Panc1 (cell line): ENCODE data around the gene KIF21A. TPM values are rescaled to one million over a fixed set of nuclear protein-coding genes. Genes with fewer than 3 reads are reported as not detected.

Source experiments
- ATAC-seq: fragments of 200-7000 bp; cut with Tn5 transposase; 2 replicates; pipeline ENCODE4 v1.9.1; 2020; ENCODE audit warnings: mild to moderate bottlenecking, moderate library complexity
- BruUV-seq: library from RNA; stranded (reverse); fragments of 400-500 nt; replicated peaks from 2 replicates; lab custom pipeline; 2021; lab: Mats Ljungman, UMichigan
- CTCF ChIA-PET: fragments of 300-600 bp; sonication (Branson Sonifier 250); formaldehyde crosslinking; loops from one replicate; lab custom pipeline; 2022; ENCODE audit warnings: antibody characterized with exemption; lab: Charles Lee
- POLR2A ChIA-PET: fragments of 300-600 bp; sonication (Branson Sonifier 250); formaldehyde crosslinking; loops from one replicate; lab custom pipeline; 2022; ENCODE audit warnings: antibody characterized with exemption; lab: Charles Lee
- DNase-seq: peaks from one replicate; pipeline ENCODE4 v3.0.0-alpha.2; 2010; ENCODE audit warnings: low read depth, low spot score
- H3K27ac ChIP-seq: 2 replicates; pipeline ENCODE4 v1.5.1; 2011; ENCODE audit warnings: mild to moderate bottlenecking, low read length, inconsistent platforms
- H3K27me3 ChIP-seq: fragments of 200-500 bp; sonication (Bioruptor generic); 2 replicates; pipeline ENCODE4 v1.6.0; 2014; ENCODE audit warnings: low read length, inconsistent platforms; ENCODE audit not compliant: control insufficient read depth, insufficient read depth
- H3K36me3 ChIP-seq: fragments of 200-500 bp; sonication (Bioruptor generic); 2 replicates; pipeline ENCODE4 v1.5.1; 2014; ENCODE audit warnings: inconsistent platforms, mild to moderate bottlenecking, low read length, moderate library complexity; ENCODE audit not compliant: control insufficient read depth, insufficient read depth
- H3K4me1 ChIP-seq: 2 replicates; pipeline ENCODE4 v1.5.1; 2011; ENCODE audit warnings: inconsistent platforms, mild to moderate bottlenecking, low read length, moderate library complexity; ENCODE audit not compliant: control insufficient read depth, insufficient read depth
- H3K4me3 ChIP-seq, 2 experiments: 2 replicates each; pipeline ENCODE4 v1.5.1; 2011 to 2012; ENCODE audit warnings: low read depth in 2 of 2, low read length in 2 of 2, mild to moderate bottlenecking in 2 of 2, inconsistent platforms in 1 of 2, moderate library complexity in 1 of 2
- H3K9me3 ChIP-seq: fragments of 200-500 bp; sonication (Bioruptor generic); 2 replicates; pipeline ENCODE4 v1.5.1; 2014; ENCODE audit warnings: low read depth, mild to moderate bottlenecking, inconsistent platforms, low read length, moderate library complexity; ENCODE audit not compliant: control insufficient read depth, insufficient read depth
- POLR2AphosphoS5 ChIP-seq: IDR thresholded peaks from 2 replicates; pipeline ENCODE4 v1.6.1; 2012; ENCODE audit warnings: mild to moderate bottlenecking, low read depth, low read length, moderate library complexity
- SIN3A ChIP-seq: IDR thresholded peaks from 2 replicates; pipeline ENCODE4 v1.6.1; 2012; ENCODE audit warnings: low read depth, mild to moderate bottlenecking, low read length, moderate library complexity, borderline replicate concordance; ENCODE audit not compliant: insufficient read depth
- TCF7L2 ChIP-seq: IDR thresholded peaks from 2 replicates; pipeline ENCODE4 v1.6.1; 2011; ENCODE audit warnings: mild to moderate bottlenecking, low read depth, low read length, inconsistent platforms
- in situ Hi-C: cut with HindIII; loops from 2 replicates; pipeline ENCODE4 v1.10.0; 2016; ENCODE audit warnings: low sequenced_read_pairs, low pct_unique_long_range_greater_than_20kb
- intact Hi-C: fragments of 100-400 bp; cut with micrococcal nuclease; formaldehyde crosslinking; loops from one replicate; pipeline ENCODE4 v1.10.0; 2022; ENCODE audit not compliant: unreplicated experiment
- total RNA-seq: library from RNA; stranded (reverse); gene quantifications from one replicate; pipeline ENCODE4 v1.2.1, GENCODE V29; 2021; ENCODE audit not compliant: unreplicated experiment
- TF ChIP-seq, protein P1 (sequence below): fragments of 450-650 bp; IDR thresholded peaks from 2 replicates; pipeline ENCODE4 v1.5.1; 2017; ENCODE audit warnings: mild to moderate bottlenecking
- TF ChIP-seq, protein P2 (sequence below), 2 experiments: IDR thresholded peaks; 2 replicates each; pipeline ENCODE4 v1.6.1; 2011 to 2012; ENCODE audit warnings: low read depth in 2 of 2, control low read depth in 1 of 2, low read length in 1 of 2, mild to moderate bottlenecking in 1 of 2, moderate library complexity in 1 of 2; ENCODE audit not compliant: insufficient read depth in 1 of 2

KIF21A gene
- total RNA-seq, 1 experiment from 2014 or later = 25.6 TPM

DNA sequence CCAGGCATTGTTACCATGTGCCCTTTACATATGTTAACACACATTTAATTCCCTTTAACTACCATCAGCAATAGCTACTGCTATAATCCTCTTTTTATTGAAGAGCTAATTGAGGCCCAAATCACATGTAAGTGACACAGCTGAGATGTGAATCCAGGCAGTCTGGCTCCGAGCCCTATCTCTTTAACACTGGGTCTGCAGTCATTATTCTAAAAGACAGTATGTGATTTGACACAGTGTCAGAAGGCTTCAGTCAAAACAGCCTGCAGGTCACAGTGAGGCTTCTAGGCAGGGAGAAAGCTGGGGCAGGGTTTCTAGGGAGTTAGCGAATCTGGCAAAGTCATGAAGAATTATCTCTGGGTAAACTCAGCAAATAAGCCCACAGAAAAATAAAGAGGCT lies 148.2 kb downstream of the KIF21A start:
- no TSS peak for BruUV-seq
- CTCF ChIA-PET = no interaction called here
- Histone ChIP-seq H3K27me3 (no peaks in the 10 kb centered on the region), H3K36me3 (no peaks in the 10 kb centered on the region), H3K4me1 (no peaks in the 10 kb centered on the region), H3K4me3 (no peak overlapping the region), H3K9me3 (no peaks in the 10 kb centered on the region), H3K27ac (no peak overlapping the region)
- in situ Hi-C loops = no loop called here
- TF ChIP-seq, protein P1, sequence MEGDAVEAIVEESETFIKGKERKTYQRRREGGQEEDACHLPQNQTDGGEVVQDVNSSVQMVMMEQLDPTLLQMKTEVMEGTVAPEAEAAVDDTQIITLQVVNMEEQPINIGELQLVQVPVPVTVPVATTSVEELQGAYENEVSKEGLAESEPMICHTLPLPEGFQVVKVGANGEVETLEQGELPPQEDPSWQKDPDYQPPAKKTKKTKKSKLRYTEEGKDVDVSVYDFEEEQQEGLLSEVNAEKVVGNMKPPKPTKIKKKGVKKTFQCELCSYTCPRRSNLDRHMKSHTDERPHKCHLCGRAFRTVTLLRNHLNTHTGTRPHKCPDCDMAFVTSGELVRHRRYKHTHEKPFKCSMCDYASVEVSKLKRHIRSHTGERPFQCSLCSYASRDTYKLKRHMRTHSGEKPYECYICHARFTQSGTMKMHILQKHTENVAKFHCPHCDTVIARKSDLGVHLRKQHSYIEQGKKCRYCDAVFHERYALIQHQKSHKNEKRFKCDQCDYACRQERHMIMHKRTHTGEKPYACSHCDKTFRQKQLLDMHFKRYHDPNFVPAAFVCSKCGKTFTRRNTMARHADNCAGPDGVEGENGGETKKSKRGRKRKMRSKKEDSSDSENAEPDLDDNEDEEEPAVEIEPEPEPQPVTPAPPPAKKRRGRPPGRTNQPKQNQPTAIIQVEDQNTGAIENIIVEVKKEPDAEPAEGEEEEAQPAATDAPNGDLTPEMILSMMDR = no peak
- TF ChIP-seq TCF7L2 (no peak), SIN3A (no peak), POLR2AphosphoS5 (no peak)
- TF ChIP-seq, protein P2, sequence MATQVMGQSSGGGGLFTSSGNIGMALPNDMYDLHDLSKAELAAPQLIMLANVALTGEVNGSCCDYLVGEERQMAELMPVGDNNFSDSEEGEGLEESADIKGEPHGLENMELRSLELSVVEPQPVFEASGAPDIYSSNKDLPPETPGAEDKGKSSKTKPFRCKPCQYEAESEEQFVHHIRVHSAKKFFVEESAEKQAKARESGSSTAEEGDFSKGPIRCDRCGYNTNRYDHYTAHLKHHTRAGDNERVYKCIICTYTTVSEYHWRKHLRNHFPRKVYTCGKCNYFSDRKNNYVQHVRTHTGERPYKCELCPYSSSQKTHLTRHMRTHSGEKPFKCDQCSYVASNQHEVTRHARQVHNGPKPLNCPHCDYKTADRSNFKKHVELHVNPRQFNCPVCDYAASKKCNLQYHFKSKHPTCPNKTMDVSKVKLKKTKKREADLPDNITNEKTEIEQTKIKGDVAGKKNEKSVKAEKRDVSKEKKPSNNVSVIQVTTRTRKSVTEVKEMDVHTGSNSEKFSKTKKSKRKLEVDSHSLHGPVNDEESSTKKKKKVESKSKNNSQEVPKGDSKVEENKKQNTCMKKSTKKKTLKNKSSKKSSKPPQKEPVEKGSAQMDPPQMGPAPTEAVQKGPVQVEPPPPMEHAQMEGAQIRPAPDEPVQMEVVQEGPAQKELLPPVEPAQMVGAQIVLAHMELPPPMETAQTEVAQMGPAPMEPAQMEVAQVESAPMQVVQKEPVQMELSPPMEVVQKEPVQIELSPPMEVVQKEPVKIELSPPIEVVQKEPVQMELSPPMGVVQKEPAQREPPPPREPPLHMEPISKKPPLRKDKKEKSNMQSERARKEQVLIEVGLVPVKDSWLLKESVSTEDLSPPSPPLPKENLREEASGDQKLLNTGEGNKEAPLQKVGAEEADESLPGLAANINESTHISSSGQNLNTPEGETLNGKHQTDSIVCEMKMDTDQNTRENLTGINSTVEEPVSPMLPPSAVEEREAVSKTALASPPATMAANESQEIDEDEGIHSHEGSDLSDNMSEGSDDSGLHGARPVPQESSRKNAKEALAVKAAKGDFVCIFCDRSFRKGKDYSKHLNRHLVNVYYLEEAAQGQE (IDR thresholded peaks at IDR 0.05; ENCODE audit: insufficient read depth in 1 of 2, low read depth in 2 of 2, low read length in 1 of 2) = no peak
- POLR2A ChIA-PET = no interaction called here
- ATAC-seq = no peak
- no peak for DNase-seq
- intact Hi-C loops = no loop called here

DNA sequence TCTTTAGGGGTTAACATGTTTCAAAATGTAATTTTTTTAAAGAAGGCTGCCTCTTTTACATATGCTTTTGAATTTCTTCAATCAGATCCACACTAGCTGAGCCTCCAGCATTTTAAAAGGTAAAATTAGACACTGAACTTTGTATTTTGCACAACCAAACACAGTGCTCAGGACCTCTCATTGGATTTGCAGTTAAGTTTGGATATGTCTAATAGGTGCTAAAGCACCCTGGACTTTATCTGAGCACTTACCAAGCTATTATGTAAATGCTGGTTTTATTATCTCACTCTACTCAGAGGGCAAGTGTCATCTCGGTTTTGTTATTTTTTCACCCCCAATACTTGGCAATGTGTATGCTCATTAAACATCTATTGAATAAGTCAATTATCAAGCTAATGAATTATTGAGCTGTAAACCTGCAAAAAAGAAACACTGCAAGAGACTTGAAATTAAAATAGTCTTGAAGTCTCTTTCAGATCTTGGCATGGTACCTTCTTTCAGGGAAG lies 150.7 kb downstream of the KIF21A start:
- in situ Hi-C loops = no loop called here
- CTCF ChIA-PET = no interaction called here

More for the DNA sequence above, 150.7 kb downstream of the KIF21A start:
- Histone ChIP-seq H3K4me3 (no peak overlapping the region), H3K27me3 (no peaks in the 10 kb centered on the region), H3K36me3 (no peaks in the 10 kb centered on the region), H3K9me3 (no peaks in the 10 kb centered on the region), H3K4me1 (no peaks in the 10 kb centered on the region), H3K27ac (no peak overlapping the region)
- ATAC-seq (no peak), DNase-seq (no peak)
- POLR2A ChIA-PET = no interaction called here
- intact Hi-C loops = no loop called here
- no TSS peak for BruUV-seq
- TF ChIP-seq, protein P1 = no peak
- TF ChIP-seq, protein P2 (IDR thresholded peaks at IDR 0.05; ENCODE audit: insufficient read depth in 1 of 2, low read depth in 2 of 2, low read length in 1 of 2) = no peak
- TF ChIP-seq TCF7L2 (no peak), POLR2AphosphoS5 (no peak), SIN3A (no peak)
